ENCODE data around the gene DGLUCY.
"Not testable (repeated sequence)": the region's sequence is repeated elsewhere in the genome, so short reads cannot be mapped to it uniquely, and the experiment has no call there.

The DGLUCY gene

GRCh38 chr14:91173904-91174303, 60.0 kb downstream of the DGLUCY start:
- H3K27ac ChIP-seq, result no peak overlapping the region
- TF ChIP-seq CTCF (conservative IDR thresholded peaks at IDR 0.05) (no peak), ZFX (IDR thresholded peaks at IDR 0.05) (no peak)

- no peak overlapping the region for H3K27ac ChIP-seq
- TF ChIP-seq CTCF (conservative IDR thresholded peaks at IDR 0.05) (no peak), ZFX (IDR thresholded peaks at IDR 0.05) (no peak)
Measured at GRCh38 chr14:91175291-91176201, 61.7 kb downstream of the DGLUCY start.

GRCh38 chr14:91177073-91178034, 63.5 kb downstream of the DGLUCY start:
- no peak overlapping the region for H3K27ac ChIP-seq
- peak; percentile 91 for TF ChIP-seq CTCF (conservative IDR thresholded peaks at IDR 0.05)
- no peak for TF ChIP-seq ZFX (IDR thresholded peaks at IDR 0.05)

- TF ChIP-seq CTCF (conservative IDR thresholded peaks at IDR 0.05) (no peak), ZFX (IDR thresholded peaks at IDR 0.05) (no peak)
- no peak overlapping the region for H3K27ac ChIP-seq
Measured at GRCh38 chr14:91180611-91181010, 66.7 kb downstream of the DGLUCY start.

- H3K27ac ChIP-seq, result not testable (repeated sequence)
Measured at GRCh38 chr14:91182753-91183152, 68.9 kb downstream of the DGLUCY start.

- TF ChIP-seq ZFX (IDR thresholded peaks at IDR 0.05) (no peak), CTCF (conservative IDR thresholded peaks at IDR 0.05) (no peak)
- H3K27ac ChIP-seq, result no peak overlapping the region
Measured at GRCh38 chr14:91184559-91184958, 70.7 kb downstream of the DGLUCY start.

GRCh38 chr14:91185721-91186120, 71.8 kb downstream of the DGLUCY start:
- TF ChIP-seq CTCF (conservative IDR thresholded peaks at IDR 0.05) (no peak), ZFX (IDR thresholded peaks at IDR 0.05) (no peak)
- no peak overlapping the region for H3K27ac ChIP-seq
